Measurements from ENCODE around the gene TAF13.
"Not testable (repeated sequence)": the region's sequence is repeated elsewhere in the genome, so short reads cannot be mapped to it uniquely, and the experiment has no call there.

Gene TAF13

DNA sequence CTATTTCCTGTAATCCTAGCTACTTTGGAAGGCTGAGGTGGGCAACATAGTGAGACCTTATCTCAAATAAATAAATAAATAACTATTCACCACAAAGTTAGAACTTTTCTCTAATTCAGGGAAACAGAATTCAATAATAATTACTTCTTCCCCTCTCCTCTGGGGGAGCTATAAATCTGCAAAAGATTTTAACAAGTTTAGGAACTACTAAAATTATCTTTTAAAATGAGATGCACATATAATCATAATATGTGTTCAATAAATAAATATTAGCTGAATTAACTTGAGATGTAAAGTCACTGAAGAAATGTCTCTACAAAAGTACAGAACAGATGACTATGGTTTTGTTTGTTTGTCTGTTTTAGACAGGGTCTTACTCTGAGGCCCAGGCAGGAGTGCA, 48.0 kb downstream of the TAF13 start:
- TF ChIP-seq Cebpa-rat (IDR thresholded peaks at IDR 0.05), result no peak
- Histone ChIP-seq H3K36me3 (peaks cover 17 to 59% (median 27%) of the 10 kb centered on the region in 11 experiments; a peak in 19 of 22 replicates), H3K27ac (no peak overlapping the region), H3K27me3 (no peaks in the 10 kb centered on the region), H3K4me2 (no peak overlapping the region), H3K9me3 (replicated peaks in 1 of 11) (no peaks in the 10 kb centered on the region), H3K4me3 (no peak overlapping the region), H3K9ac (no peak overlapping the region), H4K20me1 (peaks cover 26 to 92% (median 65%) of the 10 kb centered on the region in 11 experiments; a peak in 19 of 22 replicates), H3K4me1 (peaks cover 0 to 3% (median 0%) of the 10 kb centered on the region in 10 experiments; a peak in 2 of 20 replicates)

DNA sequence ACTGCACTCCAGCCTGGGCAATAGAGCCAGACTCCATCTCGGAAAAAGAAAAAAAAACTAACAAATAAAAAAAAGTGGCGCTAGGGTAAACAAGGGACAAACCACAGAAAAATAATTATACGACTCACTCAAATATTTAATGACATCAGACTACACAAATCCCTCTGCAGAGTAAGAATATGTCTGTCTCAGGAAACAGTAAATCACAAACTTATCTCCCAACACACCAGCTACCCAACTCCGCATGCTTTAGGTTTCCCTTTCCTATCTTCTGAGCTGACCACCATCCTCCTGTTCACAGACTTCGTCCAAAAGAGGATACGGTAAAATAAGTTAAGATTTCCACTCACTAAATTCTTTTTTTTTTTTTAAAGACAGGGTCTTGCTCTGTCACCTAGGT, 50.1 kb downstream of the TAF13 start:
- Histone ChIP-seq H3K27me3 (no peaks in the 10 kb centered on the region), H3K27ac (no peak overlapping the region)

DNA sequence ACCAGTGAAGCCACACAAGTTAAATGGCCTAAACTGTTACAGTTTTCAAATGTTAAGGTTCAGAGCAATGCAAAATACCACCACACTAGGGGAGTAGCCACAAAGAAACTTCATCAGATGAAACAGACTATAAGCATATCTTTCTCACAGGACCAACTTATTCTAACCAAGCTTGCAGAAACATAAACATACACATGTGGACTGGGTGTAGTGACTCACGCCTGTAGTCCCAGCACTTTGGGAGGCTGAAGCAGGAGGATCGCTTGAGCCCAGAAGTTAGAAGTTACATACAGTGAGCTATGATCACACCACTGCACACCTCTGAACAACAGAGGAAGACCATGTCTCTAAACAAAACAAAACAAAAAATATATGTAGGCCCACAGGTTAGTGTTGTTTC, 51.2 kb downstream of the TAF13 start:
- Histone ChIP-seq H3K27ac (no peak overlapping the region), H4K20me1 (peaks cover 19 to 68% (median 44%) of the 10 kb centered on the region in 11 experiments; a peak in 15 of 22 replicates), H3K4me3 (no peak overlapping the region), H3K27me3 (no peaks in the 10 kb centered on the region), H3K9me3 (replicated peaks in 1 of 11) (no peaks in the 10 kb centered on the region), H3K9ac (no peak overlapping the region), H3K36me3 (peaks cover 39 to 81% (median 49%) of the 10 kb centered on the region in 11 experiments), H3K4me2 (no peak overlapping the region), H3K4me1 (peaks cover 0 to 3% (median 0%) of the 10 kb centered on the region in 10 experiments; a peak in 1 of 20 replicates)
- no peak for TF ChIP-seq Cebpa-rat (IDR thresholded peaks at IDR 0.05)

More for the DNA sequence above, 50.1 kb downstream of the TAF13 start:
- no peak for TF ChIP-seq Cebpa-rat (IDR thresholded peaks at IDR 0.05)
- H3K4me3 ChIP-seq, result no peak overlapping the region
- H3K4me1 ChIP-seq, result peaks cover 0 to 3% (median 0%) of the 10 kb centered on the region in 10 experiments; a peak in 1 of 20 replicates
- H3K4me2 ChIP-seq, result no peak overlapping the region
- H3K9ac ChIP-seq, result no peak overlapping the region
- H3K36me3 ChIP-seq, result peaks cover 30 to 71% (median 42%) of the 10 kb centered on the region in 11 experiments
- H4K20me1 ChIP-seq, result peaks cover 19 to 78% (median 52%) of the 10 kb centered on the region in 11 experiments; a peak in 16 of 22 replicates
- H3K9me3 ChIP-seq (replicated peaks in 1 of 11), result no peaks in the 10 kb centered on the region

DNA sequence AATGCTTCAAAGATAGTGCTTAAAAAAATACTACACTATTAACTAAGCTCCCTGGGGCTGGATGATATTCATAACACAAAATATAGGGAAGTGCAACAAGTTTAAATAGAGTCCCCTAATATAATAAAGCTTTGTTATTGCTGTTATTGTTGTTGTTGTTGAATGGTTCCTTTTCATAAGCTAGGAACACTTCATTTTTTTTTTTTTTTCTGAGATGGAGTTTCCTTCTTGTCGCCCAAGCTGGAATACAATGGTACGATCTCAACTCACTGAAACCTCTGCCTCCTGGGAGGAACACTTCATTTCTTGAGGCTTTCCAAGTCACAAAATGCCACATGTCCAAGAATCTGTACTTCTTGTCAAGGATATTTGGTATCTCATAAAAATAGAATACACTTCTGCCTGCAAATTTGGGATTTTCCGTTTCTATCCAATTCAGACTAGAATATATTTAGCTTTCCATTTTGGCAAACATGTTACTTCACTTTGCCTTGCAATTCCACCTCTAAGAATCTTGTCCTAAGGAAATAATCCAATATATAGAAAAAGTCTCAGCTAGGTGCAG, 55.0 kb downstream of the TAF13 start:
- H4K20me1 ChIP-seq, result peaks cover 10 to 43% (median 20%) of the 10 kb centered on the region in 11 experiments; a peak in 15 of 22 replicates
- peaks cover 9 to 26% (median 24%) of the 10 kb centered on the region in 11 experiments; a peak in 20 of 22 replicates for H3K9me3 ChIP-seq (replicated peaks in 1 of 11)
- H3K9ac ChIP-seq, result no peak overlapping the region
- no peaks in the 10 kb centered on the region for H3K27me3 ChIP-seq
- H3K27ac ChIP-seq, result no peak overlapping the region
- H3K36me3 ChIP-seq, result peaks cover 71 to 97% (median 79%) of the 10 kb centered on the region in 11 experiments
- no peak for TF ChIP-seq Cebpa-rat (IDR thresholded peaks at IDR 0.05)
- no peak overlapping the region for H3K4me3 ChIP-seq
- H3K4me2 ChIP-seq, result no peak overlapping the region
- H3K4me1 ChIP-seq, result peaks cover 0 to 3% (median 0%) of the 10 kb centered on the region in 10 experiments; a peak in 1 of 20 replicates

DNA sequence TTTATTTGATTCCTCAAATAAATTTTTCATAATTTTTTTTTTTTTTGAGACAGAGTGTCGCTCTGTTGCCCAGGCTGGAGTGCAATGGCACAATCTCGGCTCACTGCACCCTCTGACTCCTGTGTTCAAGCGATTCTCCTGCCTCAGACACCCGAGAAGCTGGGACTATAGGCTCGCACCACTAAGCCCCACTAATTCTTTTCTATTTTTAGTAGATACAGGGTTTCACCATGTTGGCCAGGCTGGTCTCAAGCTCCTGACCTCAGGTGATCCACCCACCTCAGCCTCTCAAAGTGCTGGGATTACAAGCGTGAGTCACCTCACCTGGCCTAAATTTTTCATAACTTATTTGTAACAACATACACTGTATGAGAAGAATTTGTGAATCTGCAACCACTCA, 58.1 kb downstream of the TAF13 start:
- H3K27me3 ChIP-seq, H3K9ac ChIP-seq, H3K4me1 ChIP-seq, H3K27ac ChIP-seq, H3K4me3 ChIP-seq, H3K4me2 ChIP-seq: not testable (repeated sequence)
- Histone ChIP-seq H4K20me1 (peaks cover 0 to 16% (median 0%) of the 10 kb centered on the region in 11 experiments; a peak in 5 of 22 replicates), H3K9me3 (replicated peaks in 1 of 11) (peaks cover 9 to 26% (median 24%) of the 10 kb centered on the region in 11 experiments; a peak in 20 of 22 replicates), H3K36me3 (peaks cover 83 to 98% (median 94%) of the 10 kb centered on the region in 11 experiments)

DNA sequence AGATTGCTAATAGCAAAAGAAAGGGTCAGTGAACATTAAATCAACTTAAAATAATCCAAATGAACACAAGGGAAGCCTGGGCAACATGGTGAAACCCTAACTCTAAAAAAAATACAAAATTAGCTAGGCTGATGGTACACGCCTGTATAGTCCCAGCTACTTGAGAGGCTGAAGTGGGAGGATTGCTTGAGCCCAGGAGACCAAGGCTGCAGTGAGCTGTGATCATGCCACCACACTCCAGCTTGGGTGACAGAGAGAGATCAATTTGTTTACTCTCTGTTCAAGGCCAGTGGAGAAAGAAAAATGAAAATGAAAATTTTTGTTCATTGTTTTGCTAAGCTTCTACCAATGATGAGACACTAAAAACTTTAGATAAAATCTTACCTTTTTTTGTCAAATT, 58.7 kb downstream of the TAF13 start:
- no peak overlapping the region for H3K9ac ChIP-seq
- no peak for TF ChIP-seq Cebpa-rat (IDR thresholded peaks at IDR 0.05)
- no peak overlapping the region for H3K27ac ChIP-seq
- H3K4me1 ChIP-seq, result no peaks in the 10 kb centered on the region
- peaks cover 84 to 99% (median 94%) of the 10 kb centered on the region in 11 experiments for H3K36me3 ChIP-seq
- no peak overlapping the region for H3K4me3 ChIP-seq
- peaks cover 9 to 26% (median 24%) of the 10 kb centered on the region in 11 experiments; a peak in 20 of 22 replicates for H3K9me3 ChIP-seq (replicated peaks in 1 of 11)
- H4K20me1 ChIP-seq, result peaks cover 0 to 16% (median 0%) of the 10 kb centered on the region in 11 experiments; a peak in 5 of 22 replicates
- H3K4me2 ChIP-seq, result no peak overlapping the region
- no peaks in the 10 kb centered on the region for H3K27me3 ChIP-seq
